Stomach (tissue), 9 donors: ENCODE results near the gene COL11A2. TPM values are rescaled to one million over a fixed set of nuclear protein-coding genes. Genes with fewer than 3 reads are reported as not detected.

Source experiments
- DNase-seq, 2 donors: peaks; one replicate each; pipeline versions ENCODE4 v3.0.0 to v3.0.0-alpha.2; 2013 to 2019
- H3K27ac ChIP-seq, 5 donors: fragments of 200-600 bp in 4 of 5; sonication (generic) in 4 of 5; one replicate each; pipeline ENCODE4 v1.5.1; 2013 to 2019; ENCODE audit warnings: mild to moderate bottlenecking in 1 of 5, moderate library complexity in 1 of 5
- H3K27me3 ChIP-seq, 3 donors: fragments of 200-600 bp; sonication (generic); one replicate each; pipeline ENCODE4 v1.5.1; 2017 to 2019; ENCODE audit warnings: mixed run types in 1 of 3
- H3K36me3 ChIP-seq, 4 donors: fragments of 200-600 bp; sonication (generic); 1 replicate in 3 of 4; 2 replicates in 1 of 4; pipeline ENCODE4 v1.5.1; 2016 to 2019
- H3K4me1 ChIP-seq, 4 donors: fragments of 200-600 bp; sonication (generic); one replicate each; pipeline ENCODE4 v1.5.1; 2016 to 2019
- H3K4me3 ChIP-seq, 4 donors: fragments of 200-600 bp; sonication (generic) in 3 of 4; one replicate each; pipeline ENCODE4 v1.5.1; 2016 to 2019; ENCODE audit warnings: mild to moderate bottlenecking in 1 of 4
- H3K9me3 ChIP-seq, 4 donors: fragments of 200-600 bp; sonication (generic); one replicate each; pipeline ENCODE4 v1.5.1; 2016 to 2019
- CTCF ChIP-seq, 7 experiments: fragments of 450-650 bp in 4 of 7; fragments of 200-600 bp in 3 of 7; sonication (generic) in 3 of 7; IDR thresholded peaks; one replicate each; pipeline ENCODE4 v1.5.1; 2016 to 2019; ENCODE audit warnings: antibody characterized with exemption in 7 of 7, control low read depth in 2 of 7, mild to moderate bottlenecking in 1 of 7
- EP300 ChIP-seq: sonication (generic); formaldehyde crosslinking; IDR thresholded peaks from one replicate; pipeline ENCODE4 v1.6.1; 2017; ENCODE audit warnings: antibody characterized with exemption
- POLR2A ChIP-seq, 4 donors: fragments of 450-650 bp; IDR thresholded peaks; one replicate each; pipeline ENCODE4 v1.6.1; 2016; ENCODE audit warnings: antibody characterized with exemption in 4 of 4, control low read depth in 2 of 4, mild to moderate bottlenecking in 1 of 4, moderate library complexity in 1 of 4
- POLR2AphosphoS5 ChIP-seq, 3 donors: sonication (generic); formaldehyde crosslinking; IDR thresholded peaks; one replicate each; pipeline ENCODE4 v1.6.1; 2016; ENCODE audit warnings: antibody characterized with exemption in 3 of 3
- WGBS, 5 donors: extraction: QIAGEN DNeasy Blood & Tissue Kit in 3 of 5; methylation state at CpG; one replicate each; pipeline versions ENCODE4 v1.1.5 to v1.1.7; 2013 to 2018; 5-methylcytosine and 5-hydroxymethylcytosine counted together
- intact Hi-C: fragments of 100-400 bp; cut with DNase I; formaldehyde crosslinking; loops from one replicate; pipeline ENCODE4 v1.15.1; 2023; ENCODE audit warnings: low total_unique reads
- polyA plus RNA-seq, 3 donors: library from polyadenylated mRNA; stranded (reverse); fragments of 200-250 nt; gene quantifications; one replicate each; pipeline ENCODE4 v1.2.3, GENCODE V29; 2013
- total RNA-seq, 5 donors: library from RNA; depleted of rRNA; stranded (reverse); fragments of >200 nt; gene quantifications; one replicate each; pipeline versions ENCODE4 v1.1.0 to v1.2.3, GENCODE V29; 2014 to 2016
- donor health status: healthy with polysubstance abuse.
- donor health status: Bipolar disorder and iron deficiency.
- donor health status: healthy.

The COL11A2 gene
- total and polyA plus RNA-seq, 8 donors: under 0.01 to 1.5 (median 0.87) TPM; not detected in 3

GRCh38 chr6:33164665-33165373 lies 27.4 kb downstream of the COL11A2 start:
- Histone ChIP-seq H3K4me1 (peaks cover 14 to 21% (median 17%) of the 10 kb centered on the region in 4 donors), H3K36me3 (no peaks in the 10 kb centered on the region), H3K4me3 (no peak overlapping the region), H3K9me3 (no peaks in the 10 kb centered on the region), H3K27ac (no peak overlapping the region), H3K27me3 (peaks cover 0 to 6% (median 0%) of the 10 kb centered on the region in 3 donors)
- 54 to 67% (median 60%) methylated on average over 14 of the region's 14 CpGs for WGBS, 5 donors
- intact Hi-C loops: loop anchor here (5.0 kb wide), 1 partner anchor 82 kb away; no protein-coding TSS in a partner anchor
- TF ChIP-seq EP300 (no peak), POLR2A (IDR thresholded peaks at IDR 0.05) (no peak), CTCF (IDR thresholded peaks at IDR 0.05) (no peak), POLR2AphosphoS5 (IDR thresholded peaks at IDR 0.05) (no peak)
- DNase-seq: no peak

- no peaks in the 10 kb centered on the region for H3K9me3 ChIP-seq
- intact Hi-C loops: loop anchor here (5.0 kb wide), 1 partner anchor 83 kb away; no protein-coding TSS in a partner anchor
- no peak overlapping the region for H3K27ac ChIP-seq
- no peak for TF ChIP-seq EP300
- no peak for TF ChIP-seq CTCF (IDR thresholded peaks at IDR 0.05)
- TF ChIP-seq POLR2AphosphoS5 (IDR thresholded peaks at IDR 0.05): no peak
- TF ChIP-seq POLR2A (IDR thresholded peaks at IDR 0.05): no peak
- H3K4me1 ChIP-seq: peaks cover 14 to 21% (median 17%) of the 10 kb centered on the region in 4 donors
- H3K4me3 ChIP-seq: no peak overlapping the region
- WGBS, 5 donors: 51 to 70% (median 59%) methylated on average over 10 of the region's 10 CpGs
- peaks cover 0 to 6% (median 0%) of the 10 kb centered on the region in 3 donors for H3K27me3 ChIP-seq
- no peak for DNase-seq
- H3K36me3 ChIP-seq: no peaks in the 10 kb centered on the region
Measured at GRCh38 chr6:33164176-33164575, 28.1 kb downstream of the COL11A2 start.

GRCh38 chr6:33163540-33163939 lies 28.7 kb downstream of the COL11A2 start:
- TF ChIP-seq CTCF (IDR thresholded peaks at IDR 0.05) (no peak), POLR2A (IDR thresholded peaks at IDR 0.05) (no peak), EP300 (no peak), POLR2AphosphoS5 (IDR thresholded peaks at IDR 0.05) (no peak)
- intact Hi-C loops: loop anchor here (5.0 kb wide), 1 partner anchor 84 kb away; no protein-coding TSS in a partner anchor
- peaks cover 0 to 6% (median 0%) of the 10 kb centered on the region in 3 donors for H3K27me3 ChIP-seq

GRCh38 chr6:33161354-33162331 lies 30.6 kb downstream of the COL11A2 start:
- no peak for TF ChIP-seq POLR2A (IDR thresholded peaks at IDR 0.05)
- TF ChIP-seq EP300: no peak
- TF ChIP-seq CTCF (IDR thresholded peaks at IDR 0.05): peak in 5 of 7 experiments; percentile 81 to 97 (median 93)
- peak in 2 of 3 donors; percentile 7 to 36 for TF ChIP-seq POLR2AphosphoS5 (IDR thresholded peaks at IDR 0.05)
- DNase-seq: peak; percentile 81 to 88
- Histone ChIP-seq H3K9me3 (no peaks in the 10 kb centered on the region), H3K4me3 (peak overlapping the region; percentile 45 to 57 (median 54)), H3K27ac (peak overlapping the region; percentile 37 to 75 (median 52)), H3K4me1 (peaks cover 14 to 21% (median 17%) of the 10 kb centered on the region in 4 donors), H3K36me3 (no peaks in the 10 kb centered on the region), H3K27me3 (peaks cover 0 to 6% (median 0%) of the 10 kb centered on the region in 3 donors)
- intact Hi-C loops: loop anchor here (5.0 kb wide), 1 partner anchor 86 kb away; no protein-coding TSS in a partner anchor
- WGBS, 5 donors: 6 to 8% (median 7%) methylated on average over 54 to 58 of the region's 58 CpGs

More at GRCh38 chr6:33163540-33163939, 28.7 kb downstream of the COL11A2 start:
- Histone ChIP-seq H3K36me3 (no peaks in the 10 kb centered on the region), H3K4me3 (no peak overlapping the region), H3K4me1 (peaks cover 14 to 21% (median 17%) of the 10 kb centered on the region in 4 donors), H3K27ac (no peak overlapping the region), H3K9me3 (no peaks in the 10 kb centered on the region)
- 78 to 92% (median 81%) methylated on average over 9 to 10 of the region's 10 CpGs for WGBS, 5 donors
- no peak for DNase-seq
